ENCODE measurements around the gene ERICH4. TPM values are rescaled to one million over a fixed set of nuclear protein-coding genes. Genes with fewer than 3 reads are reported as not detected.

Gene ERICH4
- polyA plus RNA-seq, 2 of the 4 experiments (the other 2 are of a cell fraction): 0.26 TPM; not detected in 1

DNA sequence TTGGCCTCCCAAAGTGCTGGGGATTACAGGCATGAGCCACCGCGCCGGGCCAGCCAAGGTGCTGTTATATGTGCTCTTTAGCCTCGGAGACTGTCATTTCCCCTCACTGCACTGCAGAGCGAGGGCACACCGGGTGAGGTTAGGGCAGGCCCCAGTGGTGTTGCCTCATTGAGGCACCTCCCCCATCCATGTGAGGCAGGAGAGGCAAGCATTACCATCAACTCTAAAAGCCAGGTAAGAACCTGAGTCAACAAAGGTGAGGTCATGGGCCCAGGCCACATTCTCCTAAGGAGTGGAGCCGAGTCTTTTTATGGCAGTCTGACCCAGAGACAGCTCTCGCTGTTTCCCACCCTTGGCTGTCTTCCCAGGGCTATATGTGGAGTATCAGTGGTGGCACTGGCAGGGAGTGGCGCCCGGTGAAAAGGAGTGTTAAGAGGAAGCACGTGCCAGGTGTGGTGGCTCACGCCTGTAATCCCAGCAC lies 26.7 kb upstream of the ERICH4 start (continued):
- TF ChIP-seq SMC3 (IDR thresholded peaks at IDR 0.05): no peak

DNA sequence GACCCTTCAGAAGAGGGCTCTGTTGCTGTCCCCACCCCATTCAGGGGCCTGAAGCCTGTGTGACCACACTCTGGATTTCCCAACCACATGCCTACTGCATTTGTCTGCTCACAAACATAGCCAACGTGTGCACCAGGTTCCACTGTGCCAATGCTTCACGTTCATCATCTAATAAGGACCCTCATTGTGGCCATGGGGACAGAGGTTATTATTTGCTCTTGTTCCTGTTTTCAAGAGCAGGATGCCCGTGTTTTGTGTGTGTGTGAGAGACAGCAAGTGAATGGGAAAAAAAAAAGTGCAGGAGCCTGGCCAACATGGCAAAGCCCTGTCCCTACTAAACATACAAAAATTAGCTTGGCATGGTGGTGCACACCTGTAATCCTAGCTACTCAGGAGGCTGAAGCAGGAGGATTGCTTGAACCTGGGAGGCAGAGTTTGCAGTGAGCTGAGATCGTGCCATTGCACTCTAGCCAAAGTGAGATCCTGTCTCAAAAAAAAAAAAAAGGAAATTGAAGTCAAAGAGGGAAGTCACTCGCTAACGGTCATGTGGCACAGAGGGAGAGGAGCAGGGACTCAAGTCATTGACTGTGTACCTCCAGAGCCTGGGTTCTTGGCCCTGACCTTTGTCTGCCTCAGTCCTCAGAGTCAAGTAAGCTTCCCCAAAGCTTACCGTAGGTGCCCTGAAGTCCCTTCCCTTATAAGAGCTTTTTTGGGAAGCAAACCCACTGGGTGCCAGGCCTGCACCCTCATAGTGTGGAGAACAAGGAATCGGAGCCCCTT lies 22.7 kb upstream of the ERICH4 start:
- Histone ChIP-seq H3K4me2 (no peak overlapping the region), H3K9me3 (no peaks in the 10 kb centered on the region), H3K4me1 (no peaks in the 10 kb centered on the region), H3K27ac (no peak overlapping the region), H3K4me3 (no peak overlapping the region)
- ChIA-PET CTCF (interaction anchor here (1.0 to 4.2 kb wide), 8 partner anchors 10 to 150 kb away, joined by 3 to 18 read pairs (median 6); partner anchors contain the start of gene DMAC2), POLR2A (interaction anchor here (0.7 to 1.0 kb wide), 2 partner anchors 19 to 20 kb away, joined by 3 to 5 read pairs; no protein-coding TSS in a partner anchor)
- WGBS (ENCODE audit: missing lambda C conversion rate): 83% methylated on average over 8 of the region's 8 CpGs
- TF ChIP-seq HEYL (CRISPR knock-in tag; IDR thresholded peaks at IDR 0.05): no peak
- TF ChIP-seq, protein P1, sequence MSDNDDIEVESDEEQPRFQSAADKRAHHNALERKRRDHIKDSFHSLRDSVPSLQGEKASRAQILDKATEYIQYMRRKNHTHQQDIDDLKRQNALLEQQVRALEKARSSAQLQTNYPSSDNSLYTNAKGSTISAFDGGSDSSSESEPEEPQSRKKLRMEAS (IDR thresholded peaks at IDR 0.05): no peak
- no peak for TF ChIP-seq MAZ (IDR thresholded peaks at IDR 0.05; ENCODE audit: borderline replicate concordance, low read depth, low read length)
- TF ChIP-seq CHD4 (IDR thresholded peaks at IDR 0.05; ENCODE audit: borderline replicate concordance): no peak
- no peak for TF ChIP-seq ESRRA (IDR thresholded peaks at IDR 0.05; ENCODE audit: borderline replicate concordance, low read length)
- TF ChIP-seq PHF8 (IDR thresholded peaks at IDR 0.05; ENCODE audit: borderline replicate concordance, low read depth): no peak
- TF ChIP-seq ZSCAN20 (CRISPR knock-in tag; IDR thresholded peaks at IDR 0.05): no peak
- no peak for TF ChIP-seq RFX5 (IDR thresholded peaks at IDR 0.05)
- TF ChIP-seq HOXB5 (CRISPR knock-in tag; IDR thresholded peaks at IDR 0.05): no peak
- no peak for TF ChIP-seq NPAS2 (CRISPR knock-in tag; IDR thresholded peaks at IDR 0.05; ENCODE audit: borderline replicate concordance)
- TF ChIP-seq MYC (IDR thresholded peaks at IDR 0.05; ENCODE audit: borderline replicate concordance, low read length): no peak
- no peak for TF ChIP-seq JUNB (IDR thresholded peaks at IDR 0.05)
- no peak for TF ChIP-seq KDM5A (IDR thresholded peaks at IDR 0.05)
- no peak for TF ChIP-seq TFCP2L1 (CRISPR knock-in tag; IDR thresholded peaks at IDR 0.05)
- TF ChIP-seq, protein P2, sequence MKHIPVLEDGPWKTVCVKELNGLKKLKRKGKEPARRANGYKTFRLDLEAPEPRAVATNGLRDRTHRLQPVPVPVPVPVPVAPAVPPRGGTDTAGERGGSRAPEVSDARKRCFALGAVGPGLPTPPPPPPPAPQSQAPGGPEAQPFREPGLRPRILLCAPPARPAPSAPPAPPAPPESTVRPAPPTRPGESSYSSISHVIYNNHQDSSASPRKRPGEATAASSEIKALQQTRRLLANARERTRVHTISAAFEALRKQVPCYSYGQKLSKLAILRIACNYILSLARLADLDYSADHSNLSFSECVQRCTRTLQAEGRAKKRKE (CRISPR knock-in tag; IDR thresholded peaks at IDR 0.05; ENCODE audit: low read depth): no peak
- TF ChIP-seq JUN (IDR thresholded peaks at IDR 0.05): no peak
- no peak for TF ChIP-seq HDAC2 (IDR thresholded peaks at IDR 0.05)
- DNase-seq (ENCODE audit: low read depth in 1 of 2, low spot score in 1 of 2) (no peak), FAIRE-seq (peak; percentile 73), ATAC-seq (no peak)

DNA sequence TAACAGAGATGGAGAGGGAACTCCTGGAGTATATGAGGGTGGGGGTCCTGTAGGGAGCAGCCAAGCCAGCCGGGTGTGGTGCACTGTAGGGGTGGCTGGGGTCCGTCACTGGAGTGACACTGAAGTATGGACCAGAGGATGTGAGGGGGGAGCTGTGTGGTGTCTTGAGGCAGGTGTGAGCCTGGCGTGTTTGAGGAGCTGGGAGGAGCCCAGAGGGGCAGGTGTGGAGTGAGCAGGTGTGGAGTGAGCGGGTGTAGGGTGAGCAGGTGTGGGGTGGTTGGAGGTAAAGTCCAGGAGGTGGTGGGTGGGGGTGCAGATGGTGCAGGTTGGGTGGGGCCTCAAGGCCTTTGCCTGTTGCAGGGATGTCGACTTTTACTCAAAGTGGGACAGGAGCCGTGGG lies 21.6 kb upstream of the ERICH4 start:
- Histone ChIP-seq H3K4me3 (no peak overlapping the region), H3K27ac (no peak overlapping the region), H3K4me1 (no peaks in the 10 kb centered on the region), H3K4me2 (no peak overlapping the region), H3K9me3 (no peaks in the 10 kb centered on the region)
- TF ChIP-seq, protein P2 (CRISPR knock-in tag; IDR thresholded peaks at IDR 0.05; ENCODE audit: low read depth): no peak
- TF ChIP-seq ZNF302 (CRISPR knock-in tag; IDR thresholded peaks at IDR 0.05) (no peak), ZC3H11A (IDR thresholded peaks at IDR 0.05) (no peak), HOXB5 (CRISPR knock-in tag; IDR thresholded peaks at IDR 0.05) (no peak), RFX5 (IDR thresholded peaks at IDR 0.05) (no peak), CHD4 (IDR thresholded peaks at IDR 0.05; ENCODE audit: borderline replicate concordance) (no peak), KDM5A (IDR thresholded peaks at IDR 0.05) (no peak), NFE2L2 (conservative IDR thresholded peaks at IDR 0.05; ENCODE audit: low read length) (no peak), HDAC2 (IDR thresholded peaks at IDR 0.05) (no peak), TFCP2L1 (CRISPR knock-in tag; IDR thresholded peaks at IDR 0.05) (no peak), GATA3 (IDR thresholded peaks at IDR 0.05; ENCODE audit: borderline replicate concordance) (no peak), JUN (IDR thresholded peaks at IDR 0.05) (no peak), RARB (CRISPR knock-in tag; IDR thresholded peaks at IDR 0.05) (no peak)
- TF ChIP-seq, protein P3, sequence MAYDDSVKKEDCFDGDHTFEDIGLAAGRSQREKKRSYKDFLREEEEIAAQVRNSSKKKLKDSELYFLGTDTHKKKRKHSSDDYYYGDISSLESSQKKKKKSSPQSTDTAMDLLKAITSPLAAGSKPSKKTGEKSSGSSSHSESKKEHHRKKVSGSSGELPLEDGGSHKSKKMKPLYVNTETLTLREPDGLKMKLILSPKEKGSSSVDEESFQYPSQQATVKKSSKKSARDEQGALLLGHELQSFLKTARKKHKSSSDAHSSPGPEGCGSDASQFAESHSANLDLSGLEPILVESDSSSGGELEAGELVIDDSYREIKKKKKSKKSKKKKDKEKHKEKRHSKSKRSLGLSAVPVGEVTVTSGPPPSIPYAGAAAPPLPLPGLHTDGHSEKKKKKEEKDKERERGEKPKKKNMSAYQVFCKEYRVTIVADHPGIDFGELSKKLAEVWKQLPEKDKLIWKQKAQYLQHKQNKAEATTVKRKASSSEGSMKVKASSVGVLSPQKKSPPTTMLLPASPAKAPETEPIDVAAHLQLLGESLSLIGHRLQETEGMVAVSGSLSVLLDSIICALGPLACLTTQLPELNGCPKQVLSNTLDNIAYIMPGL (CRISPR knock-in tag; IDR thresholded peaks at IDR 0.05; ENCODE audit: borderline replicate concordance): no peak
- TF ChIP-seq, protein P4, sequence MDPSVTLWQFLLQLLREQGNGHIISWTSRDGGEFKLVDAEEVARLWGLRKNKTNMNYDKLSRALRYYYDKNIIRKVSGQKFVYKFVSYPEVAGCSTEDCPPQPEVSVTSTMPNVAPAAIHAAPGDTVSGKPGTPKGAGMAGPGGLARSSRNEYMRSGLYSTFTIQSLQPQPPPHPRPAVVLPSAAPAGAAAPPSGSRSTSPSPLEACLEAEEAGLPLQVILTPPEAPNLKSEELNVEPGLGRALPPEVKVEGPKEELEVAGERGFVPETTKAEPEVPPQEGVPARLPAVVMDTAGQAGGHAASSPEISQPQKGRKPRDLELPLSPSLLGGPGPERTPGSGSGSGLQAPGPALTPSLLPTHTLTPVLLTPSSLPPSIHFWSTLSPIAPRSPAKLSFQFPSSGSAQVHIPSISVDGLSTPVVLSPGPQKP (IDR thresholded peaks at IDR 0.05; ENCODE audit: low read depth, low read length): no peak
- 90% methylated on average over 6 of the region's 6 CpGs for WGBS (ENCODE audit: missing lambda C conversion rate)
- ChIA-PET CTCF (interaction anchor here (0.6 to 4.2 kb wide), 10 partner anchors 9 to 159 kb away, joined by 3 to 18 read pairs (median 4); partner anchors contain the start of gene DMAC2), POLR2A (no interaction called here)
- ATAC-seq (no peak), FAIRE-seq (no peak), DNase-seq (ENCODE audit: low read depth in 1 of 2, low spot score in 1 of 2) (no peak)
